Measurements from ENCODE around the gene SPATA45. TPM values are rescaled to one million over a fixed set of nuclear protein-coding genes. Genes with fewer than 3 reads are reported as not detected.
"Not testable (repeated sequence)": the region's sequence is repeated elsewhere in the genome, so short reads cannot be mapped to it uniquely, and the experiment has no call there.

Gene SPATA45
- total RNA-seq, 2 experiments from 2014 or later = not detected

- POLR2A ChIA-PET = no interaction called here
- CTCF ChIA-PET = no interaction called here
These were observed 9.3 kb downstream of the SPATA45 start for GRCh38 chr1:212838145-212838544.

DNA sequence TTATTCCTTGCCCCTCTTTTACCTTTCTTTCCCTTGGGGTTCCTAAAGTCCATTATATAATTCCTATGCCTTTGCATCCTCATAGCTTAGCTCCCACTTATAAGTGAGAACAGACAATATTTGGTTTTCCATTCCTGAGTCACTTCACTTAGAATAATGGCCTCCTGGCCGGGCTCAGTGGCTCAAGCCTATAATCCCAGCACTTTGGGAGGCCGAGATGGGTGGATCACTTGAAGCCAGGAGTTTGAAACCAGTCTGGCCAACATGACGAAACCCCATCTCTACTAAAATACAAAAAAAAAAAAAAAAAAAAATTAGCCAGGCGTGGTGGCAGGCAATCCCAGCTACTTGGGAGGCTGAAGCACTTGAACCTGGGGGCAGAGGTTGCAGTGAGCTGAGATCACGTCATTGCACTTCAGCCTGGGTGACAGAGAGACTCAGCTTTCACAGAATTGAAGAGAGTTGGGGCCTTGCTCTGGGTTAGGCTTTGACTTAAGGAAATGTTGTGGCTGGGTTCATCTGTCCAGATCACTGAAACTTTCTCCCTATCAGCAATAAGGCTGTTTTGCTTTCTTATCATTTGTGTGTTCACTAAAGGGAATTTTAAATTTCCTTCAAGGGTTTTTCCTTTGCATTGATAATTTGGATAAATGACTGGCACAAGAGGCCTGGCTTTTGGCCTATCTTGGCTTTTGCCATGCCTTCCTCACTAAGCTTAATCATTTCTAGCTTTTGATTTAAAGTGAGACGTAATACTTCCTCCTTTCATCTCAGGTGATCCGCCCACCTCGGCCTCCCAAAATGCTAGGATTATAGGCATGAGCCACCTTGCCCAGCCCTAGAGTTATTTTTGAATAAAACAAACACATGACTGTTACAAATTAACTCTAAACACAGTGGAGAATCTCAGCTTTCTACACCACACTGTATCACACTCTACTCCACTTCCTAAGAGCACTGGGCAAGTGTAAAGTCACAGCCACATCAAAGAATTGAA lies 13.9 kb downstream of the SPATA45 start:
- CTCF ChIA-PET = not testable (repeated sequence)

GRCh38 chr1:212828395-212828794 lies 19.1 kb downstream of the SPATA45 start:
- POLR2A ChIA-PET = no interaction called here
- CTCF ChIA-PET = no interaction called here

More for the DNA sequence above, 13.9 kb downstream of the SPATA45 start:
- POLR2A ChIA-PET = not testable (repeated sequence)

GRCh38 chr1:212827831-212828278 lies 19.6 kb downstream of the SPATA45 start:
- ChIA-PET CTCF (interaction anchor here (0.9 kb wide), 1 partner anchor 58 kb away, joined by 3 read pairs; no protein-coding TSS in a partner anchor), POLR2A (interaction anchor here (0.5 kb wide), 1 partner anchor 13 kb away, joined by 5 read pairs; no protein-coding TSS in a partner anchor)

GRCh38 chr1:212827171-212827776 lies 20.2 kb downstream of the SPATA45 start:
- ChIA-PET CTCF (interaction anchor here (0.9 kb wide), 1 partner anchor 59 kb away, joined by 3 read pairs; no protein-coding TSS in a partner anchor), POLR2A (interaction anchor here (0.5 kb wide), 1 partner anchor 14 kb away, joined by 5 read pairs; no protein-coding TSS in a partner anchor)

DNA sequence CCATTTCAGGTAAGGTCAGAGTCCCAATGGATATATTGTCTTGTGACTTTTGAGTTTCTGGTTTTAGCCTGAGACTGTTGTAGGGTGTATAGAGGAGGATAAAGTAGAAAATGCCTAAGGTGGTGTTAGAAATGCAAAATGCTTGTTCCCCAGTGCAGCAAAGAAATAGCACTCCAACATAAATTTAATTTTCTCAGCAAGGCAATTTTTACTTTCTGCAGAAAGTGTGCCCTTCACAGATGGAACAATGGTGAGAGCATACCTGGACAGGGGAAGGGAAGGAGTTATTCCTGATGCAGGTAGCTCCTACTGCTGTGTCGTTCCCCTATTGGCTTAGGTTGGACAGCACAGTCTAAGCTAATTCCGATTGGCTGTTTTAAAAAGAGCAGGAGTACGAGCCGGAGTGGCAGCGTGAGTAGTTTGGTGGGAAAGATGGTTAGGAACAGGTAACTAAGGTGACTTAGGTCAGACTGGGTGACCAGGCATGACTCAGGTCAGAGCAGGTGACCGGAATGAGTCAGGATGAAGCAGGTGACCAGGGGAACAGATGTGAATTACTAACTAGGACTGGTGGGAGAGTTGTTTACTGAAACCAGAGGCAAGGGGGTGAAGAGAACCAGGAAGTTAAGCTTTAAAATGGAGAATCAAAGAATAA lies 21.5 kb downstream of the SPATA45 start:
- ChIA-PET CTCF (no interaction called here), POLR2A (no interaction called here)

DNA sequence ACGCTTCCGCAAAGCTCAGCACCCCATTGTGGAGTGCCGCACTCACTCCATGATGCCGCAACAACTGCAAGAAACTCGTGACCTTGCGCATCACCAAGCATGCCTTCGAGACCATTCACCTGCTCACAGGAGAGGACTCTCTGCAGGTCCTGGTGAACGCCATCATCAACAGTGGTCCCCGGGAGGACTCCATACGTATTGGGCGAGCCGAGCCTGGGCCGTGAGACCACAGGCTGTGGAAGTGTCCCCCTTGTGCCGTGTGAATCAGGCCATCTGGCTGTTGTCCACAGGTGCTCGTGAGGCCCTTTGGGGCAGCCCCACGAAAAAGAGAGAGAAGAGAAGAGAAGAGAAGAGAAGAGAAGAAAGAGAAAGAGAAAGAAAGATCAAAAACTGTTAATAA lies 23.2 kb downstream of the SPATA45 start:
- ChIA-PET CTCF (no interaction called here), POLR2A (no interaction called here)

DNA sequence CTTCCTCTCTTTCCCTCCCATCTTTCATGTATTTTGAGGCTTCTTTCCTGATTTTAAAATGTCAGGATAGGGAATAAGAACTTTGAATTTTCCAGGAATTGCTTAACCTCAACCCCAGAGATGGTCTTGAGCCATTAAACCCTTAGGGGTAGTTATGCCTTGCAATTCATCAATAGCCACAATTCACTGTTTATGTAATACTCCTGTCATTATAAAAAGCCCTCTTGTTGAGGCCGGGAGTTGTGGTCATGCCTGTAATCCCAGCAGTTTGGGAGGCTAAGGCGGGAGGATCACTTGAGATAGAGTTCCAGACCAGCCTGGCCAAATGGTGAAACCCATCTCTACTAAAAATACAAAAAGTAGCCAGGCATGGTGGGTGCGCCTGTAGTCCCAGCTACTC lies 24.5 kb downstream of the SPATA45 start:
- POLR2A ChIA-PET = no interaction called here
- CTCF ChIA-PET = no interaction called here

DNA sequence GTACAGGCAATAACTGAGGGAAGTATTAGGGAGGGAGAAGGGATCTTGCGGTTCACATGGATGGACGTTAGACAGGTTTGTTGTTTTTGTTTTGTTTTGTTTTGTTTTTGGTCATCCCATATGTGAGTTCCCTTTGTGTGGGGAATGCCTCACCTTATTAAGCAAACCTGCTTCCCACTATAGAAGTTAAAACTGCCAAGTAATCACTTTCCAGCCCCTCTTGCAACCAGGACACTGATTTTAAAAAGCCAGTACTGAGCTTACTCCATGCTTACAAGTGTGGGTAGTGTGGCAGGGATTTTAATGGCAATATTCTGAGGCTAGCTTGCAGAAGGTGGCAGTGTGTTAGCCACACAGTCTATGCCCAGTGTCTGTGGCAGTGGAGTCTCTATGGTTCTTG lies 26.5 kb downstream of the SPATA45 start:
- ChIA-PET CTCF (no interaction called here), POLR2A (no interaction called here)

- ChIA-PET POLR2A (no interaction called here), CTCF (no interaction called here)
These were observed 27.7 kb downstream of the SPATA45 start for GRCh38 chr1:212819726-212820125.

- POLR2A ChIA-PET = no interaction called here
- CTCF ChIA-PET = interaction anchor here (0.9 kb wide), 1 partner anchor 45 kb away, joined by 4 read pairs; no protein-coding TSS in a partner anchor
These were observed 30.7 kb downstream of the SPATA45 start for GRCh38 chr1:212816567-212817278.

GRCh38 chr1:212814537-212815334 lies 32.7 kb downstream of the SPATA45 start:
- CTCF ChIA-PET = interaction anchor here (0.9 kb wide), 1 partner anchor 180 kb away, joined by 3 read pairs; no protein-coding TSS in a partner anchor
- POLR2A ChIA-PET = interaction anchor here (0.6 to 0.7 kb wide), 2 partner anchors 43 to 189 kb away, joined by 3 read pairs; no protein-coding TSS in a partner anchor

DNA sequence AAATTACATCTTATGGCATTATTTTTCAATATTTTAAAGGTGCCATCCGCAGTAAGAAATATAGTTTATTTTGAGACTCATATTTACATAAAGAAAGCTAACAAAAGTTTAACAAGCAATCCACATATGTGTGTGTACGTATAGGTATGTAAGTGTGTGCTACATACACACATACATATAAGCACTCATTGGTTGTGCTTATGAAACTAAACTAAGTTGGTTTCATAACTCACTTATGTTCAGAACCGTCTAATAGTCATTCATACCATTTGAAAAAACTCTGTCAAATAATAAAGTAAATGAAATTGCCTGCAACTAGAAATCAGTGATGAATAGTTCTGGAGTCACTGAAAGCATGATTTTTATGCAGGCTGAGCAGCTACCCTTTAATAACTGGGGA lies 41.7 kb downstream of the SPATA45 start:
- ChIA-PET POLR2A (no interaction called here), CTCF (no interaction called here)

GRCh38 chr1:212797681-212798080 lies 49.8 kb downstream of the SPATA45 start:
- POLR2A ChIA-PET = no interaction called here
- CTCF ChIA-PET = no interaction called here

GRCh38 chr1:212794561-212795014 lies 52.9 kb downstream of the SPATA45 start:
- CTCF ChIA-PET = interaction anchor here (1.1 to 1.9 kb wide), 2 partner anchors 13 to 130 kb away, joined by 3 to 5 read pairs; no protein-coding TSS in a partner anchor
- POLR2A ChIA-PET = interaction anchor here (0.7 kb wide), 2 partner anchors 127 to 317 kb away, joined by 3 to 7 read pairs; no protein-coding TSS in a partner anchor

GRCh38 chr1:212792396-212792908 lies 55.0 kb downstream of the SPATA45 start:
- ChIA-PET CTCF (interaction anchor here (0.6 to 1.9 kb wide), 7 partner anchors 15 to 183 kb away, joined by 3 to 4 read pairs (median 3); no protein-coding TSS in a partner anchor), POLR2A (interaction anchor here (0.7 to 1.6 kb wide), 5 partner anchors 11 to 1639 kb away, joined by 3 to 7 read pairs (median 5); no protein-coding TSS in a partner anchor)

DNA sequence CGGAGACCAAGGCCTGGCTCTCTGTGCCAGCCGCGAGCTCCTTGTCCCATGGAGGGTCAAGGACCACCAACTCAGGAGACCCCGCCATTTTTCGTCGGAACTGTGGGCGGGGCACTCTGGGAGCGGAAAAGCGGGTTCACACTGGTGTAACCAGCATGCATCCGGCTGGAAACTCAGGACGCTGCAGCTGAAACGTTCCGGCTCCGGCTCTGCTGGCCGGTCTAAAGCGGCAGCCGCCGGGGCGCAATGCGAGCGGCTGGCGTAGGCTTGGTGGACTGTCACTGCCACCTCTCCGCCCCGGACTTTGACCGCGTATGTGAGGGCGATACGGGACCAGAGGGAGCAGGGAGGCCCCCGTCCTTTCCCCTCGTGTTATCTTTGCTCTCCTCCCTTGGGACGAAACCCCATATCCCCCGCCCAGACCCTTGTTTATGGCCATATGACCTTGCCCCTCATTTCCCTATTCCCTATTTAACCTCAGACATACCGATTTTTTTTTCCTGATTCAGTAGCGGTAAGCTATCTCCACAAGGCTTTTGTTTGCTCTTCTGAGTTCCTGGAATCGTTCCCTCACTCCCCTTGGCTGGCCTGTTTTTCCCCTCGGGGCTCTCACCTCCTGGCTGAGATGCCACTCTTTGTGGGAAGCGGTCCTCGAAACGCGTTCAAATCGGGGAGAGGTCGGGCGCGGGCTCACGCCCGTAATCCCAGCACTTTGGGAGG lies 55.6 kb downstream of the SPATA45 start, which contains the start of the genes NSL1 and TATDN3:
Gene NSL1, minus strand, starts transcription at position 102 of the 720 bp plus-strand sequence. Its CDS starts 14 bp downstream, at position 88.
Gene TATDN3, plus strand, starts transcription at position 219 of the 720 bp plus-strand sequence. Its CDS starts 28 bp downstream, at position 247.
- ChIA-PET CTCF (interaction anchor here (0.6 to 2.3 kb wide), 12 partner anchors 9 to 336 kb away, joined by 3 to 14 read pairs (median 3); no protein-coding TSS in a partner anchor), POLR2A (interaction anchor here (0.6 to 1.6 kb wide), 10 partner anchors 37 to 1639 kb away, joined by 3 to 7 read pairs (median 4); partner anchors contain the start of genes ATF3 and FLVCR1)
